Measurements from ENCODE around the gene CNTLN.

The CNTLN gene

DNA sequence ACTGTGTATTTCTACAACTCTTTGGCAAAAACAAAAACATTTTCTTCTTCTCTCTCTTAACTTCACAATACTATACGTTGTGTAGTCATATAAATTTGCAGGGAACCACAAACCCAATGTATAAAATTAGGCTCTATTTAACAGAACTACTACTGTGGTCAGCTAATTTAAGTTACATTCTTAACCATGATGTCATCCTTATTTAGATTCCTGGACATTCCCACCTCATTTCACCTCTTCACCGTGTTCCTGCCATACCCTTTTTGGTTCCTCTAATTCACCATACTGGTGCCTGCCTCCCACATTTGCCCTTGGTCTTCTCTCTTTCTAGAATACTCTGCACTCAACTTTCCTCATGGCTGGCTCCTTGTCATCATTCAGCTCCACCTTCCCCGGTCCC, 368.4 kb downstream of the CNTLN start:
- Histone ChIP-seq H3K4me1 (ENCODE audit: insufficient read depth, low read length, severe bottlenecking) (no peaks in the 10 kb centered on the region), H3K27ac (ENCODE audit: low read depth, low read length, poor library complexity, severe bottlenecking) (no peak overlapping the region), H3K9me2 (ENCODE audit: low read depth, low read length) (no peaks in the 10 kb centered on the region), H3K27me3 (ENCODE audit: insufficient read depth, low read length) (no peaks in the 10 kb centered on the region), H3K9ac (ENCODE audit: low read length) (no peak overlapping the region), H4K20me1 (ENCODE audit: insufficient read depth, low read length) (no peaks in the 10 kb centered on the region), H3F3A (ENCODE audit: insufficient read depth, low read length) (no peaks in the 10 kb centered on the region), H3K9me3 (ENCODE audit: low read length) (no peaks in the 10 kb centered on the region), H3K79me2 (ENCODE audit: insufficient read depth, low read length) (no peaks in the 10 kb centered on the region), H3K4me3 (ENCODE audit: low read depth, low read length, poor library complexity, severe bottlenecking) (no peak overlapping the region), H2AFZ (ENCODE audit: low read length) (no peak overlapping the region), H3K36me3 (ENCODE audit: insufficient read depth, low read length) (no peaks in the 10 kb centered on the region), H3K4me2 (ENCODE audit: low read length) (no peak overlapping the region)
- TF ChIP-seq, protein P1, sequence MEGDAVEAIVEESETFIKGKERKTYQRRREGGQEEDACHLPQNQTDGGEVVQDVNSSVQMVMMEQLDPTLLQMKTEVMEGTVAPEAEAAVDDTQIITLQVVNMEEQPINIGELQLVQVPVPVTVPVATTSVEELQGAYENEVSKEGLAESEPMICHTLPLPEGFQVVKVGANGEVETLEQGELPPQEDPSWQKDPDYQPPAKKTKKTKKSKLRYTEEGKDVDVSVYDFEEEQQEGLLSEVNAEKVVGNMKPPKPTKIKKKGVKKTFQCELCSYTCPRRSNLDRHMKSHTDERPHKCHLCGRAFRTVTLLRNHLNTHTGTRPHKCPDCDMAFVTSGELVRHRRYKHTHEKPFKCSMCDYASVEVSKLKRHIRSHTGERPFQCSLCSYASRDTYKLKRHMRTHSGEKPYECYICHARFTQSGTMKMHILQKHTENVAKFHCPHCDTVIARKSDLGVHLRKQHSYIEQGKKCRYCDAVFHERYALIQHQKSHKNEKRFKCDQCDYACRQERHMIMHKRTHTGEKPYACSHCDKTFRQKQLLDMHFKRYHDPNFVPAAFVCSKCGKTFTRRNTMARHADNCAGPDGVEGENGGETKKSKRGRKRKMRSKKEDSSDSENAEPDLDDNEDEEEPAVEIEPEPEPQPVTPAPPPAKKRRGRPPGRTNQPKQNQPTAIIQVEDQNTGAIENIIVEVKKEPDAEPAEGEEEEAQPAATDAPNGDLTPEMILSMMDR (IDR thresholded peaks at IDR 0.05; ENCODE audit: low read length): no peak
- TF ChIP-seq EZH2 (IDR thresholded peaks at IDR 0.05; ENCODE audit: borderline replicate concordance, low read length): no peak

DNA sequence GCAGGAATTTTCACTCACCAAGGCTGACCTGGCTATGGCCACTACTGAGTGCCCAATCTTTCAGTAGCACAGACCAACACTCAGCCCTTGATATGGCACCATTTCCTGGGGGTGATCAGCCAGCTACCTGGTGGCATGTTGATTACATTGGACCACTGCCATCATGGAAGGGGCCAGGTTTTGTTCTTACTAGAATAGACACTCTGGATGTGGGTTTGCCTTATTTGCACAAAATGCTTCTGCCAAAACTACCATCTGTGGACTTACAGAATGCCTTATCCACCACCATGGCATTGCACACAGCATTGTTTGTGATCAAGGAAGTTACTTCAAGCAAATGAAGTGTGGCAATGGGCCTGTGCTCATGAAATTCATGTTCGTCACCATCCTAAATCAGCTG, 374.3 kb downstream of the CNTLN start:
- H3K4me2 ChIP-seq (ENCODE audit: low read length): no peak overlapping the region
- no peaks in the 10 kb centered on the region for H3K4me1 ChIP-seq (ENCODE audit: insufficient read depth, low read length, severe bottlenecking)
- no peak overlapping the region for H3K4me3 ChIP-seq (ENCODE audit: low read depth, low read length, poor library complexity, severe bottlenecking)
- no peaks in the 10 kb centered on the region for H3K36me3 ChIP-seq (ENCODE audit: insufficient read depth, low read length)
- no peak overlapping the region for H2AFZ ChIP-seq (ENCODE audit: low read length)
- H3K27ac ChIP-seq (ENCODE audit: low read depth, low read length, poor library complexity, severe bottlenecking): no peak overlapping the region
- TF ChIP-seq, protein P1 (IDR thresholded peaks at IDR 0.05; ENCODE audit: low read length): no peak
- TF ChIP-seq EZH2 (IDR thresholded peaks at IDR 0.05; ENCODE audit: borderline replicate concordance, low read length): no peak
- no peaks in the 10 kb centered on the region for H3K79me2 ChIP-seq (ENCODE audit: insufficient read depth, low read length)
- H3K9ac ChIP-seq (ENCODE audit: low read length): no peak overlapping the region
- no peaks in the 10 kb centered on the region for H3K9me2 ChIP-seq (ENCODE audit: low read depth, low read length)
- no peaks in the 10 kb centered on the region for H3K9me3 ChIP-seq (ENCODE audit: low read length)
- H3K27me3 ChIP-seq (ENCODE audit: insufficient read depth, low read length): no peaks in the 10 kb centered on the region
- no peaks in the 10 kb centered on the region for H4K20me1 ChIP-seq (ENCODE audit: insufficient read depth, low read length)
- no peaks in the 10 kb centered on the region for H3F3A ChIP-seq (ENCODE audit: insufficient read depth, low read length)

DNA sequence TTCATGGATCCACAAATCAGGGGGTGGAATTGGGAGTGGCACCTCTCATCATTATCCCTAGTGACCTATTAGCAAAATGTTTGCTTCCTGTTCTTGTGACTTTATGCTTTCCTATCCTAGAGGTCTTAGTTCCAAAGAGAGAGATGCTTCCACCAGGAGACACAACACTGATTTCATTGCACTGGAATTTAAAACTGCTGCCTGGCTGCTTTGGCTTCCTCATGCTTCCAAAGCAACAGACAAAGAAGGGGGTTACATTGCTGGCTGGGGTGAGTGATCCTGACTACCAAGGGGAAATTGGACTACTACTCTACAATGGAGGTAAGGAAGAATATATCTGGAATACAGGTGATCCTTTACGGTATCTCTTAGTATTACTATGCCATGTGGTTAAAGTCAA, 374.9 kb downstream of the CNTLN start:
- Histone ChIP-seq H3K9me2 (ENCODE audit: low read depth, low read length) (no peaks in the 10 kb centered on the region), H3K9me3 (ENCODE audit: low read length) (no peaks in the 10 kb centered on the region), H3K27ac (ENCODE audit: low read depth, low read length, poor library complexity, severe bottlenecking) (no peak overlapping the region), H3K36me3 (ENCODE audit: insufficient read depth, low read length) (no peaks in the 10 kb centered on the region), H3K4me3 (ENCODE audit: low read depth, low read length, poor library complexity, severe bottlenecking) (no peak overlapping the region), H2AFZ (ENCODE audit: low read length) (no peak overlapping the region), H3K79me2 (ENCODE audit: insufficient read depth, low read length) (no peaks in the 10 kb centered on the region), H3K9ac (ENCODE audit: low read length) (no peak overlapping the region), H3K4me2 (ENCODE audit: low read length) (no peak overlapping the region), H4K20me1 (ENCODE audit: insufficient read depth, low read length) (no peaks in the 10 kb centered on the region), H3K4me1 (ENCODE audit: insufficient read depth, low read length, severe bottlenecking) (no peaks in the 10 kb centered on the region), H3F3A (ENCODE audit: insufficient read depth, low read length) (no peaks in the 10 kb centered on the region), H3K27me3 (ENCODE audit: insufficient read depth, low read length) (no peaks in the 10 kb centered on the region)
- TF ChIP-seq EZH2 (IDR thresholded peaks at IDR 0.05; ENCODE audit: borderline replicate concordance, low read length): no peak
- TF ChIP-seq, protein P1 (IDR thresholded peaks at IDR 0.05; ENCODE audit: low read length): no peak

Measured in OCI-LY1 (cell line).